Stimulated activated CD4-positive, alpha-beta T cell treated with anti-CD3 and anti-CD28 coated beads, Interleukin-1b, Interleukin-23, amount 100 ng/mL, for 24 hours (primary cell): ENCODE results near the gene MAP3K3.

Source experiments
- DNase-seq, 4 experiments: peaks; one replicate each; pipeline ENCODE4 v3.0.0-alpha.2; 2020; ENCODE audit warnings: low read depth in 4 of 4, low spot score in 1 of 4

MAP3K3 gene

DNA sequence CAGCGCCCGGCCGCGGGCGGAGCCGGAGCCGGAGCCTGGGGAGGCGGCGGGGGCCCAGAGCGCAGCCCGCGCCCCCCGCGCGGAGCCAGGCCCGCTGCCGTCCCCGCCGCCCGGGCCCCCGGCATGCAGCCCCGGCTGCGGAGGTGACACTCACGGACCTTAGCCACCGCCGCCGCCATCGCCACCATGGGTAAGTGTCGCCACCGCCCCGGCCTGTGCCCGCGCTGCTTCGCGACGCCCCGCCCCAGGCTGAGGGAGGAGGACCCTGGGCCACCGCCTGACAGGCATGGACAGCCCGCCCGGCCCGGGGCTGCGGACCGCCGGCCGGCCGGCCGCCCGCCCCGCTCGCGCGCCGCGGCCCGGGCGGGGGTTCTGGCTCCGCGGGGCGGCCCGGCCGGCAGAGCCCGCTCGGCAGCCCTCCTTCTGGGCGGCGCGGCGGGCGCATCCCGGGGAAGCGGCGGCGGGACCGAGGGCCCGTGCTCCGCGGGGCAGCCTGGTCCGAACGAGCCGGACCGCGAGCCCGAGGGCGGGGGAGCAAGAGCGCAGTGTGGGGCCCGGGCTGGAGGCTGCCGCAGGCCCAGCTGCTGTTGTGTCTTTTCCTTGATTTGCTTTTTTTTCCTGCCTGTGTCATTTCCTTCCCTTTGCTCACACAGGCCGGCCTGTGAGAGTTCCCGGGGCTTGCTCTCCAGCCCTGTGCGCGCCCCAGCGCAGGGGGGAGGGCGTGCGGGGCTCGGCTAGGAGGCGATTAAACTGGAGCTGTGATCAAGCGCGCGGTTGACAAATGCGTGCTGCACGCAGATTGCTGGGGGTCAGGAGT lies 565 bp downstream of the MAP3K3 start:
- peak; percentile 25 to 54 (median 32) for DNase-seq

DNA sequence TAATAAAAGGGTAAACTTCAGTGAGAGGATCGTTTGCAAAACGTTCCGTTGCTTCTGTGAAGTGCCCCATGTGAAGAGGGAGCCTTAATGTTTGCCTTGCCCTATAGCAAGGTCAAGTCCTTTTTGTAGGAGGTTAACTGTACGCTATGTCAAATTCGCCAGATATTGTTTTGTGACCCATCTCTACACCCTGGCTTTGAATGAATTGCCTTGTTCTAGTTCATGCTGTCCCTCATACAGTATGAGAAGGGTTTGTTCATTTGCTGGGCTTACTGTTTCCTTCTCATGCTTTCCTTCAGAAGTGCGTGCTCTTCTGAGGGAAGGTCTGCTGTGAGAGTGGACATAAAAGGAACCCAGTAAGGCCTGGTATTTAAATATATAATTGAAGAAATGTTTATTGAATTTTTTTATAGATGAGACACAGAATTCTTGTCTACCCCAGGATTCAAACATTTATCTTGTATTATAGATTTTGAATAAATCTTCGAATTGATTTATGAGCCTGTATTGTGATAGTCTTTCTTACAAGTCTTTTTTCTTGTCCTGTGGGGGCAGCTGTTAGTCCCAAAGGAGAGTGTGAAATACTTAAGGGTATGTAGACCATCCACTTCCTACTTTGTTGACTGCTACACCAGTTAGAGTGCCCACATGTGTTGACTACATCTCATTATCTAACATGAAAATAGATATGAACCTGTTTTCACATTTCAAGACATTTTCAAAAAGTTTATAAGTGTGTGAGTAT lies 1.7 kb downstream of the MAP3K3 start:
- DNase-seq, result no peak

DNA sequence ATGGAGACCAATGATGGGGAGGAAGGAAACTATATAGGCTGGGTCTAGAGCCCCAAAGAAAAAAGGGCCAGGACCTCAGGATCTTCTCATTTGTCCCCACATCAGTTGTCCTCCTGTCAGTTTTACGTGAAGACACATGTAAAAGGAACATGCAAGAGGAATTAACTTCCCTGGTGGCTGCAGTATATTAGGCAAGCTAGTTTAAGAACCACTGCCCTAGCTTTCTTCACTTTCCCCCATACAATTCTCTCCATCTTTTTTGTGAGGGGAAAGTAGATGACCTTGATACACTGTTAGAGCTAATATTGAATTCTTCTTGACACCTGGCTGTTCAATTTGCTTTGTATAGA lies 2.3 kb downstream of the MAP3K3 start:
- no peak for DNase-seq

DNA sequence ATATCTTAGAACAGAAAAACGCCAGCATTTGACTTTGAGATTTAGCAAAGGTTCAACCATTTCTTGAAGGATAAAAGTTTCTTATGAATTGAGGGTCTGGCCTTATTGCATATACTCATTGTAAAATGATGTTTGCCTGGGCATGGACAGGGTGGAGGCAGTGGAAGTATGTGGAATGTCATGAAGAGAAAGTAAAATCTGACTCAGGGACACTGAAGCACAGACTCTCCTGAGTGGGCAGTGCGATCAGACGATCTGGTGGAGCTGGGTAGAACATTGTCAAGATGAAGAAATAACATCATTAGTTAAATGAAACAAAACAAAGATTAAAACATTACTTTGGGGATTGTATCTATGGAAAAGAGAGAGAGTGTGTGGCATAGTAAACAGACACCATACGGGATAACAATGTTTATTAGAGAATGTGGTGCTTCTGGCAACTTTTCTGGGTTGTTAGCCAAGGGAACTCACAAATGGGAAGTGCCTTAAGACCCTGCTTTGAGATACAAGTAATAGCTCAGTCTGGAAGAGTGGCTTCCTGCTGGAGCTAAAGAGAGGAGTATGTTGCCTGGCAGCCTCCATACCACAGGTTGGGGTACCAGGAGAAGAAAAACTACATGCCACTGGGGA lies 4.4 kb downstream of the MAP3K3 start:
- DNase-seq, result no peak

DNA sequence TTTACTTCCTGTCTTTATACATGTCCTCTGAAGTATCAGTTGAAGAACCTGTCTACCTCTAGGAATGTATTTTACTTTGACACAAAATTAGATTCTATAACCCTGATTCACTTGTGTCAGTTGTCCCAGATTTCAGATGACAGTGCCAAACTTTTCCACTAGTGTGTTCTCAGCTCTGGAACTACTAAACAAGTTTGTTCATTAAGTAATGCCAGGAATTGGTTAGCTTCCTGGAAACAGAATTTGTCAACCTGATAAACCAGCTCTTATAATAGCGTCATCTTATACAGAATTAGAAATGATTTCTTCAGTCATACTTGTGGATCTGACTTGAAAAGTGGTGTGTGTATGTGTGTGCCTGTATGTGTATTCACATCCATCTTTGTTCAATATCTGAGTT lies 7.4 kb downstream of the MAP3K3 start:
- no peak for DNase-seq

DNA sequence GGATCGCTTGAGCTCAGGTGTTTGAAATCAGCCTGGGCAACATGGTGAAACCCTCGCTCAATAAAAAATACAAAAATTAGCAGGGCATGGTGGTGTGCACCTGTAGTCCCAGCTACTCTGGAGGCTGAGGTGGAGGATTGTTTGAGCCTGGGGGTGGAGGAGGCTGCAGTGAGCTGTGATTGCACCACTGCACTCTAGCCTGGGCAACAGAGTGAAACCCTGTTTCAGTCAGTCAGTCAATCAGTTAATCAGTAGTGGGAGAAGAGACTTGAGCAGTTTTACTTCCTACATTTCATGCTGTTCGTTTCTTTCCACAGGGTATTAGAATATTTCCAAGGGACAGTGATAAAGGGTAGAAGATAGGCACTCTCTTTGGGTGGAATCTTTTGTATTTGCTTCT lies 8.8 kb downstream of the MAP3K3 start:
- no peak for DNase-seq

DNA sequence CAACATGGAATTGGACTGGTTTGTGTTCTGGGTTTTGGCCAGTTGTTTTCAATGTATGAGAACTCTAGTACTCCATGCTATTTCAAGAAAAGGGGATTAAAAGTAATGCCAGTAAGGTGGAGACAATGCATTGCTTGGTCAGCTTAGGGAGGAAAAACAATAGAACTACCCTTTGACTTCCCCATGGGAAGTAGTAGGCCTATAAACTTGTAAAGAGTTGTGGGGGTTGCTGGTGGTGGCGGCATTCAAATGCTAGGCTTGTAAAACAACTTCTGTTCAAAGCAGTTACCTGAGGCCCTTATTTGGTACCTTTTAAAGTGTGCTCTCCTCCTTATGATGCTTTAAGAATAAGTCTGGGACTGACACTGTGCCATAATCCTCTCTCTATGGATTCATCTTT lies 9.4 kb downstream of the MAP3K3 start:
- DNase-seq, result no peak

DNA sequence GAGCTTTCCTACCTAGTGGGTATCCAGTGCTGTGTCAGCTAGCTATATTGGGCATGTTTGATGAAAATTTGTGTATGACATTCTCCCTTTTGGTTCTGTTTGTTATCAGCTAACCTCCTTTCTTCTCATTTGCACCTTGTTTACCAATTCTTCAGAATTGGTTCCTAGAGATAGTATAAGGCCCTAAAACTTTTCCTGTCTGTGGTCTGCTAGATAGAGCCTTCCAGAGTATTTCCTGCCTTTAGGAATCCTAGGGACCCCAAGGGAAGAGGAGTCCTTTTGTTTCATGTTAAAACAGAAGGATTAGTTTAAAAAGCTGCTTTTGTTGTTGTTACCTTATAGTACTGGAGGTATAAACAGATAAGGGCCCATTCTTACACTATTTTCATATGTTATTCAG lies 11.5 kb downstream of the MAP3K3 start:
- no peak for DNase-seq

DNA sequence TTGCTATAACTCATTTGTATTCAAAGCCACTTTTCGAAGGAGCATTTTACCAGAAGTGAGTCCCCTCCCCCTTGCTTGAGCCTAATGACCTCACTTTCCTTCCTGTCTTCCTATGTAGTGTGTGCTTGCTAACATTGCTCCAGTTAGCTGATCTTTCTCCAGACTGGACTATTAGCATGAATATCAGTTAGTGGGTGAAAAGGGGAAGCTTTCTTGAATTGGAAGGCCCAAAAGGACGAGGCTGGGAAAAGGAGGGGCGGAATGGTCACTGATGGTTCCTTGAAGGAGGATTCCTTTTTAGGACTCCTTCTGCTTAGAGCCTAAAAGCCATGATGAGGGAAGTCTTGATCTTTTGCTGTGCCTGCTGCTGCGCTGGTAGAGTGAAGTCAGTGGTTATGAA lies 11.9 kb downstream of the MAP3K3 start:
- no peak for DNase-seq

DNA sequence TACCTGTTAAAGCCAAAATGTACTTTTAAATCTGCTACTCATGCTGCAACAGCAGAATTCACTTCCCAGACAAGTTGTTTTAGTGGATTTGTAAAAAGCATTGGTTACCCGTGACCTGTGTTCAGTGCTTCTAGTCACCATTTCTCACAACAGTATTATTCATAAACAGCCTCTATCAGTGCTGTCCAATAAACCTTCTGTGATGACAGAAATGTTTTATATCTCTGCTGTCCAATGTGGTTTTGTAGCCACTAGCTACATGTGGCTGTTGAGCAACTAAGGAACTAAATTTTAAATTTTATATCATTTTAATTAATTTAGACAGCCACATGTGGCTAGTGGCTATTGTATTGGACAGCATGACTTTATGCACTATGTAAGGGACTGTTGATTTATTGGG lies 12.6 kb downstream of the MAP3K3 start:
- no peak for DNase-seq

DNA sequence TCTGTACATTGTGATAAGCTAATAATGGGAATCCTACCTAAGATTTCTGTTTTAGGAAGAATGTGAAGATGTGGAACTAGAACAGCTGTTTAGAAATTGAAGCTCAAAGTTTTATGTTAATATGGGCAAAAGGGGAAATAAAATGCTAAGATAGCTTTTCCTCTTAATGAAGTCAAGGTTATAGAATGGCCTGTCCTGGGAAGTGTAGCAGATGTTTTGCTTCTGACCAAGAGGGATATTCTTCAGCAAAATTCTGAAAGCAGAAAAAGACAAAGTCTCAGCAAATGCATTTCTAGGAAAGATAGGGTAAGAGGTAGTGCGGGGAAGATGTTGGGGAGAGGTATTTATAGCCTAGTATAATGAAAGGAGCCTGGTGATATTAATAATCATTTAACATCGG lies 13.1 kb downstream of the MAP3K3 start:
- no peak for DNase-seq

DNA sequence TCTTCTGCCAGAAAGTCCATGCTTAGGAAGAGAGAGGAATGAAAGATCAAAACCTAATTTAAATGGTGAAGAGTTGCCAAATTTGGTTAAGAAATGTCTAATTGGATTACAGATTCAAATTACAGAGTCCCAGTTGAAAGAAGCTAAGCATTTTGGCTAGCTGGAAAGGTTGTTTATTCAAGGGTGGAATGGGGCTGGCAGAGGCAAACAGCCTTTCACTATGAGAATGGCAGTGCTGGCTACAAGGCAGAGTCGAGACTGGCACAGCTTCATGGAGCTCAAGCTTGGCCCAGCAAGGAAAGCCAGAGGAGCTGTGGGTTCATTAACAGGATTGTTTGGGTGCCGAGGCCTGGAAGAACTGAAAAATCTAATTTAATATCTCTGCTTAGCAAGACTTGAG lies 13.6 kb downstream of the MAP3K3 start:
- no peak for DNase-seq

DNA sequence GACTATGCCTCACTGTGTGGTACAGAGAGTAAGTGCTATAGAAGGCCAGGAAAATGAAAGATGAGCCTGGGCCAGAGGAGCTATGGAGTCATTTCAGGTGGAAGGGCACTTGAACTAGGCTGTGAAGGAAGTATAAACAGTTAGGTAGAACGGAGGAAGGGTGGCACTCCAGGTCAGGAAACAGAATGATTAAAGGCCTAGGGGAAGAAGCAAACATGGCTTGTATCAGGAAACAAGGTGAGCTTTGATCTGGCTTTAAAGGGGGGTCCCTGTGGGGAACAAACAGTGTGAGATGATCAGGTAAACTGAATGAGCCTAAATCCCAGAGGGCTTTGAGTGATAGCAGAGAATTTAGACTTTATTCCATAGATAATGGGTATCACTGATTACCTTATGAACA lies 16.9 kb downstream of the MAP3K3 start:
- DNase-seq, result no peak

DNA sequence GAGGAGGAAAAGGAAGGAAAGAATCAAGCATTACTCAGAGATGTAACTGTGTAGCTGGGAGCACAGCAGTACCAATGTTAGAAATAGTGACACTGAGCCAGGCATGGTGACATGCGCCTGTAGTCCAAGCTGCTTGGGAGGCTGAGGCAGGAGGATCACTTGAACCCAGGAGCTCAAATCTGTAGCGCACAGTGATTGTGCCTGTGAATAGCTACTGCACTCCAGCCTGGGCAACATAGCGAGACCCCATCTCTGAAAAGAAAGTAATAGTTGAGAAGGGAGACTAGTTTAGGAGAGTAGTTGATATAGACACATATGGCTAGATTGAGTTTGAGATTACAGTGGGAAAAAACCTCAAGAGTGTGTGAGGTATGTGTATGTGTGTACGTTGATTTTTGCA lies 17.8 kb downstream of the MAP3K3 start:
- no peak for DNase-seq

DNA sequence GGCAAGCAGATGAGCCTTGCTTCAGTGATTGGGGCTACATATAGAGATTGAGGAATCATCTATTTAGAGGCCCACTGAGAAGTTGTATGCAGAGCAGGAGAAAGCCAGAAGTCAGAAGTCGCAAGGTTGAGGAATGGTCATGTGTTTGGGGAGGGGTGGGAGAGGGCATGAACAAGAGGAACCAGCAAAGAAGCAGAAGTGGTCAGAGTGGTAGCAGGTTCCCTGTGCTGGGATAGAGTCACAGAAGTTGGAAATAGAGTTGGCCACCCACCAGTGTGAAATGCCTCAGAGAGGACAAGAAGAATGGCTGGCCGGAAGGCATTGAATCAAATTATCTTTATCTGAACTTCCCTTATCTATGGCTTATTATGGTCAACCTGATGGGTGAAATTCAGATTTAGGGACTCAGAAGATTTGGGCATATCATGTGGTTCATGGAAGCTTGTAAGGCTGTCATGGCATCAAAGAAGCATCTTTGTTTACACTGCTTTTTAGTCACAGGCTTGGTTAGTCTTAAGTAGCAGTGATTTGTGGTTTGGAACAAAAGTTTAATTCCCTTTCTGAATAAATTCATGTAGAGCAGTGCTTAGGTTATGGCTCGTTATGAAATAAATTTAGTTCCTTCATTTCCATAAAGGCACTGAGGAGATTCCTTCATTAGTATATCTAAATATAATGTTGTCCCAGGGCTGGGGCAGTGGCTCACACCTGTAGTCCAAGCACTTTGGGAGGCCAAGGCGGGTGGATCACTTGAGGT lies 19.7 kb downstream of the MAP3K3 start:
- no peak for DNase-seq

DNA sequence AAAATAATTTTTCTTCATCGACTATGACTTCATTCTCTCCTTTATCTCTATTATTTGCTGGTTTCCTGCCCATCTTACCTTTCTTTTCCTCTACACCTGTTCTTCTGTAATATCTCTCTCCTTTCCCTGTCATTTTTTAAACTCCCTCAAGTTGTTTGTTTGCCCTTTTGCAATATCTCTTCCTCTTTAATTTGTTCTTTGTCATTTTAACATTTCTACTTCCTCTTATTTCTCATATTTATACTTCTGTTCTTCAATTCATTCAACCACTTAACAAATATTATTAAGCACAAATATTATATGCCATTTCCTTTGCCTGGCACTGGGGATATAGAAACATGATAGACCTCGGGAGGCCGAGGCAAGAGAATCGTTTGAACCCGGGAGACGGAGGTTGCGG lies 22.6 kb downstream of the MAP3K3 start:
- no peak for DNase-seq

DNA sequence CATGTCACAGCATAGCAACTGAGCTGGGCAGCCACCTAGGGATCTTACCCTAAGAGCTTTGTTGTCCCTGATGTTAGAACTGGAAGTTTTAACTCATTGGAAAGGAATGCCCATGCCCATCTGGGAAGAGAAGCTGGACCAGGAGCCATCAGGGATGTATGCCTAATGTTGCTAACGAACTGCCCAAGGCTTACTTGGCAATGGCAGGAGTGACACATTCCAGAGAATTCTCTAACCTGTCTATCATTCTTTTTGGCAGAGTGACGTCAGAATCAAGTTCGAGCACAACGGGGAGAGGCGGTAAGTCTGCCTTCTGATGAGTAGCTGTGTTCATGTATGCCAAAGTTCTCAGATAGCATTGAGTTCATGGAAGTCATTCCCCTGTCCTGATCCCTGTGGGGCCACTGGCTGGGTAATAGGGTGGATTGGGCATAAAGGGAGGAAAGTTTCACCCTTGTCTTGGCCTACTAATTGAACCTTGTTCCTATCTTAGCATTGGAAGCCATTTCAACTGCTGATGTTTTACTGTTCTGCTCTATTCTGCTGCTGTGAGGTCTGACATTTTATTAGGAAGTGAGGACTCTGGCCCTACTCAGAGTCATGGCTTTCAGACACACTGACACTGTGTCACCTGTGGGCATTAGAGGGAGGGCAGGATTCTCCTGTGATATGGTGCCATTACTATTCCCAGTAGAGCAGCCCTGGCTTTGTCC lies 23.7 kb downstream of the MAP3K3 start:
- DNase-seq, result no peak

DNA sequence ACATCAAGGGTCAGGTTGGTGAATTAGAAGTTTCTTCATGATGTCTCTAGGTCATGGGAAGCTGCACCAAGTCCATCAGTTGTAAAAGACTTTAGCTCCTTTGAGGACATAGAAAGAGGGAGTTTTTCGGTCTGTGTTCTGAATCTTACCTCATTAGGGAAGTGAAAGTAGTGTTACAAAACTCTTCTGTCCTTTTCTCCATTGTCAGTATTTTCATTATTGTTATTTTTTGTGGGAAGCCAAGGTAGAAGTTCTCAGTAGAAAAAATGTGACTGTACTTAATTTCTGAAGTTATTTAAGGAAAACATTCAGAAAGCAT lies 24.2 kb downstream of the MAP3K3 start:
- no peak for DNase-seq

DNA sequence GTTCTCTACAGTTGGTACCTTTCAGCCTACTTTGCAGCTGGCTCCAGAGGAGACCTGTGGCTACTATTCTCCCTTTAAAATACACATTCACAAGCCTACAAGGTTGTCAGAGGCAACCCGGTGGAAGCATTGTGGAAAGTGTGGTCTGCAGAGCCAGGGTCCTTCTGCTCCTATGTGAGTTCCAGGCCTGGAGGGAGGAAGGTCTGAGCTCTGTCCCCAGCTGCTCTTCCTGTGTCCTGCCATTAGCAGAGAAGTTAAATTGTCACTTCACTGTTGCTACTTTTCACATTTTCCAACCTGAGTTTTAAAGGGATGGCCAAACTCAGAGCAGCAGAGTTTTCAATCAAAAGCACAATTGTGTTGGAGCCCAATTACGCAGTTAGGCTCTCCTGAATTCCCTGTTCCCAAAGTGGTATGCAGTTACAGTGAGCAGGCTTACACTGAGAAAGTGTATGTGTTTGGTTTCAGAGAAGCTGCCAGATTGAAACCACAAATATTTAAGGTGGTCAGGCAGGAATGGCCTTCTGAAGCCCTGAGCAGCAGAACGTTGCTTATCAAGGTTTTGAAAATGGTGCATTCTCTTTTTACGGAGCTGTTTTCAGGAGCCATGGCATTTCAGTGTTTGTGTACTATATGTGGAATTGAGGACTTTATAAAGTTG lies 25.0 kb downstream of the MAP3K3 start:
- DNase-seq, result no peak

DNA sequence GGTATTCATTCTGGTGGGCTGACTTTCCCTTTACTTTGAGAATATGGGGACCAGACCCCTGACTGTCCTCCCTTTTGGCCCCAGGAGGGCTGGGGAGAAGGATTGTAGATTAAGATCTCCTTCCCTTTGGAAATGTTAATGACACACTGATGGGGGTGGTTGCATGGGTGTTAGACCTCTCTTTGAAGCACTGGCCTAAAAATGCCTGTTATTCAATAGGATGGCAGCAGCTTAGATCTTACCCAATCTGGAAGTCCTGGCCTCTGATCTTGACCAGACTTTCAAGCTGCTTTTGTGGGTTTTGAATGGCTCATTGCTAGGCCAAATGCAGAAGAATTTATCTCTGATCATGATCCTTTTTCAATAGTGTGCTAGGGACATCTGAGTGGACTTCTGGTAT lies 25.7 kb downstream of the MAP3K3 start:
- no peak for DNase-seq

DNA sequence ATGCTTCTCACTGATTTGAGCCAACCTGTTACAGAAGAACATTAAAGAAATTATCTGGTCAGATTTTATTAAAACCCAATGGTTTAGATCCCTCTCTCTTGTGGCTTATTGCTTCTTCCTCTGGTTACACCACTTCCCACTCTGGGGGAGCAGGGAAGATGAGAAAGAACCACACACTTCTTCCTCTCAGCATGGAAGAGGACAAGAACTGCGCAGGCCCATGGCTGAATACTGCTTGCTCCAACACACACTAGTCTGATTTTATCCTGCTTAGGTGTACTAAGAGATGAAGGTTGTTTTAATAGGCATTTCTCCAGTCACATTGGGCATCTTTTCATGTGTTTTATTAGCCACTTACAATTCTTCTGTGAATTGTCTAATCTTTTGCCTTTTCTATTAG lies 27.6 kb downstream of the MAP3K3 start:
- no peak for DNase-seq
